NOMO-1 treated with DMSO at 0.1 percent for 48 hours (cell line): ENCODE measurements around the gene TEX29.

Experiments used
- DNase-seq: peaks from one replicate; lab custom pipeline; 2025; ENCODE audit not compliant: unreplicated experiment; lab: John Stamatoyannopoulos, UW

The TEX29 gene

GRCh38 chr13:111339366-111340143 is 19.1 kb downstream of the TEX29 start:
- no peak for DNase-seq

DNA sequence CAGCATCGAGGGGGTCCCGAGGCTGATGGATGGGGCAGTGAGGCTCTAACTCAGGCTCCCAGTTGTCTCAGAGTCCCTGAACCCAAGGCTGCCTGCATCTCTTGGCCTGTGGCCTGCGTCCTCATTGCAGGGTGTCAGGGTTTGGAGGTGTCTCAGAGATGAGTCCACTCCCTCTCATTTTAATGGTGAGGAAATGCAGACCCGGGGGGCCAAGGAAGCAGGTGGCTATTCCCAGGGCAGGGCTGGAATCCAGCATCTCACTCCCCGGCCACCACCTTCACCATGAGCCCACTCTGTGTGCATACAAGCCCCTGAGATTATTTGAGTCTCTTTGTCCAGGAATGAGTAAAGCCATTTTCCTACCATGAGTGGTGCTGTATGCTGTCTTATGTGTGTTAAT is 21.4 kb downstream of the TEX29 start:
- no peak for DNase-seq

- DNase-seq: no peak
These were observed 22.3 kb downstream of the TEX29 start for GRCh38 chr13:111342721-111343120.

DNA sequence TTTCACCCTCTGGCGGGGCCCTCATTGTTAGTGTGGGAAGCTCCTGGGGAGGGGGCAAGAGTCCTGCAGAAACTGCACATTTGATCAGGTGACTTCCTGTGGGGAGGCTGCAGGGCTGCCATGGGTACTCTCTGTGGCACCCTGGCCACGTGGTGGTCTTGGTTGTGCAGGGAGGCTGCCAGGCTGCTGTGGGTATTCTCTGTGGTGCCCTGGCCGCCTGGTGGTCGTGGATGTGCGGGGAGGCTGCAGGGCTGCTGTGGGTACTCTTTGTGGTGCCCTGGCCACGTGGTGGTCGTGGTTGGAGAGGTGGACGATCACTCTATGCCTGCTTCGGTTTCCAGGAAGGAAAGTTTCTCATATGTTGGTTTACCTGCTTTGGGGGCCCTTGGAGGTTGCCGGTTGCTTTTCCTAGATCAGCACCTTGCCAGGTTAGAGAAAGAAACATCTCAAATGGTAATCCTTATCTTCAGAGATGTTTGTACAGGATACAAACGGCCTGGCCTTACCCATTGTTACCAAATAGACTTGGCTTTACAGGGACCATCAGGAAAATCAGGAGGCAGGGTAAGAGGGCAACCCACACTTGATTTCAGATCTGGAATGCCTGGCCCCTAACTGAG is 22.9 kb downstream of the TEX29 start:
- no peak for DNase-seq

DNA sequence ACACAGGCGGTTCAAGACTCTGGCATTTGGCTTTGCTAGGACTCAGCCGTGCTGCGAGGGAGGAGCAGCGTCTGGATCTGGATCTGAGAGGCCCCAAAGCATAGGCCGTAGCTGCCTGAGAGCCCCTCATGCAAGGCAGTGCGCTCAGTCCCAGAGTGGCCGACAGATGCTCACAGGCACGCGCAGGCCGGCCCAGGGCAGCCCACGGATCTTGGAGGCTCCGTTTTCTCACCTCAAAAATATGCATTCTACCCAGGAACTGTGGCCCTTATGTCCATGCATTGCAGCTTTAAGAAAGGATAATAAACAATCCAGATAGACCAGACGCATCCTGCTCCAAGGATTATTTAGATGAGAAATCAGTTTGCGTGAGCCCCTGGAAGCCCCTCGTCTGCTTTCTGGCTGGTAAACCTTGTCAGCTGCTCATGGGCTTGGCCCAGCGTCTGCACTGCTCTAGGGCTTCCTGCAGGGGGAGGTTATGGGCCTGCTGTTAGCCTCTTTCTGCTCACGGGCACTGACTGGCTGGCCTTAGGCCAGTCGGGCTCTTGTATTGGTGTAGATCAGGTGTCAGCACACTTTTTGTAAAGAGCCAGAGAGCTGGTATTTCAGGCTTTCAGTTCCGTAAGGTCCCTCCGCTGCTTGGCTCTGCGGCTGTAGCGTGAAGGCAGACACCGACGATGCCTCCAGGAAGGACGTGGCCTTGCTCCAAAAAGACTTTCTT is 24.2 kb downstream of the TEX29 start:
- no peak for DNase-seq

DNA sequence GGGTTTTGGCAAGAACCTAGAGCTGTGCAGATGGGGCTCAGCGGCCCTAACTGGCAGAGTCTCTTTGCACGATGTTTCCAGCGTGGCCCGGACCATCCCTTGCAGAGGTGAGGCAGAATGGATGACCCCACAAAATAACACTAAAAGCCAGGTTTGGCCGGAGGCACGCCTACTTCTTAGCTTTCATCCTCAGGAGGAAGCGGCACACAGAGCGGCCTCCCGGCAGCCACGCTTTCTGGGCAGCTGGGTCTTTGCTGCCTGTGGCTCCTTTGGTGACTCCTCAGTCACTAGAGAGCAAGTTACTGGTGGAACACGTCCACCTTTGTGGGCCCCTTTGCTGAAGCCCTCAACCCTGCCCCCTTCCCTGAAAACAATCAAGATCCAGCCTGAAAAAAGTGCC is 25.2 kb downstream of the TEX29 start:
- DNase-seq: no peak

- DNase-seq: no peak
These were observed 25.7 kb downstream of the TEX29 start for GRCh38 chr13:111346101-111346680.

DNA sequence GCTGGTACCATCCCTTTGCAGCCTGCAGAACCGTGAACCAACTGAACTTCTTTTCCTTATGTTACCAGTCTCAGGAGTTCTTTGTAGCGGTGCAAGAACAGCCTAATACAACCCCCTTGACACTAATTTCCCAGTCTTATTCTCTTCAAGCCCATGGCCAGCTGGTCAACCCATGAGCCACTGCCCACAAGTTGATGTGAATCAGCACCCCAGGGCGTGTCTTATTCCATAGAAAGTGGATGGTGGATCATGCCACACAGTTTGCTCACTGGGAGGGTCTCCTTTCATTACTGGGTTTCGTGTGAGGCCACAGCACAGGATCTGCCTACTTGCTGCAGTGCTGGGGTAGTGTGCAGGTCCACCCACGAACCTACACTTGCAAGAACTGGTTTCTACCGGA is 27.0 kb downstream of the TEX29 start:
- no peak for DNase-seq

DNA sequence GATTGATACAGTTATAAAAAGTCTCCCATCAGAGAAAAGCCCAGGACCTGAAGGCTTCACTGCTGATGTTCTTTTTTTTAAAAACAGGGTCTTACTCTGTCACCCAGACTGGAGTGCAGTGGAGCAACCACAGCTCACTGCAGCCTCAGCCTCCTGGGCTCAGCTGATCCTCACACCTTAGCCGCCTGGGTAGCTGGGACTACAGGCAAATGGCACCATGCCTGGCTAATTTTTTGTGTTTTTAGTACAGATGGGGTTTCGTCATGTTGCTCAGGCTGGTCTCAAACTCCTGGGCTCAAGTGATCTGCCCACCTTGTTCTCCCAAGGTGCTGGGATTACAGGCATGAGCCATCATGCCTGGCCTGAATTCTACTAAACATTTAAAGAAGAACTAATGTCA is 33.1 kb downstream of the TEX29 start:
- no peak for DNase-seq

DNA sequence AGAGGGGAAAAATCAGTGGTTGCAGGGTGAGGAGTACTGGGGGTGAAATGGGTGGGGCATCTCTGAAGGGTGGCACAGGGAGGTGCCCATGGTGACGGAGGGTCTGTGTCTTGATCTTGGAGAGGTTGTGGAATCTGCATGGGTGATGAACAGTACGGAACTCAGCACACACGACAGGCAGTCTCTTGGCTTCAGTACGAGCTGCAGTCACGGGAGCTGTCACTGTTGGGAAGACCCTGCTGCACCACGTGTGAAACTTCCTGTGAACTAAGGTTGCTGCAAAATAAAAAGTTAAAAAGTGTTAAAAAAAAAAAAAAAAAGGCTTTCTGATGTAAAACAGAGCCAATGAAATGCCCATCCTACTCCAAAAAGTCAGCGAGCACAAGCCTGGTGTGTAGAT is 34.3 kb downstream of the TEX29 start:
- DNase-seq: no peak

GRCh38 chr13:111356795-111357194 is 36.4 kb downstream of the TEX29 start:
- DNase-seq: no peak

- no peak for DNase-seq
These were observed 38.9 kb downstream of the TEX29 start for GRCh38 chr13:111359237-111359915.

DNA sequence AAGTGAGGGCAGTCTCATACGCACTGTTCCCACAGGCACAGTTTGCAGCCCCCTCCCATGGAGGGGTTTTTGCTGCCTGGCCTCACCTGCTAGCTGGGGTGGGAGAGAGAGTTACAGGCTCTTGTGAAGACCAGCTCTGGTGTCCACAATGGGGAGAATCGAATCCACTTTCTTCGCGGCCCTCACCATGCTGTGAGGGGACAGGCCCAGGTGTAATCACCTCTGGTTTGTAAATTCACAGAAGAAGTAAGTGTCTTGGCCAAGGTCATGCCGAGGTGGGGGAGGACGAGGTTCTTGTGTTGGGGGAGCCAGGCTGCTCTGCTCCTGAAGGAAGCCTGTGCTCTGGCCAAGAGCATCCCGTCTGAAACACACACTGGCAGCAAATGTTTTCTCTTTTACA is 39.5 kb downstream of the TEX29 start:
- DNase-seq: no peak

GRCh38 chr13:111360452-111360851 is 40.0 kb downstream of the TEX29 start:
- no peak for DNase-seq

- DNase-seq: no peak
These were observed 40.8 kb downstream of the TEX29 start for GRCh38 chr13:111361046-111361872.

DNA sequence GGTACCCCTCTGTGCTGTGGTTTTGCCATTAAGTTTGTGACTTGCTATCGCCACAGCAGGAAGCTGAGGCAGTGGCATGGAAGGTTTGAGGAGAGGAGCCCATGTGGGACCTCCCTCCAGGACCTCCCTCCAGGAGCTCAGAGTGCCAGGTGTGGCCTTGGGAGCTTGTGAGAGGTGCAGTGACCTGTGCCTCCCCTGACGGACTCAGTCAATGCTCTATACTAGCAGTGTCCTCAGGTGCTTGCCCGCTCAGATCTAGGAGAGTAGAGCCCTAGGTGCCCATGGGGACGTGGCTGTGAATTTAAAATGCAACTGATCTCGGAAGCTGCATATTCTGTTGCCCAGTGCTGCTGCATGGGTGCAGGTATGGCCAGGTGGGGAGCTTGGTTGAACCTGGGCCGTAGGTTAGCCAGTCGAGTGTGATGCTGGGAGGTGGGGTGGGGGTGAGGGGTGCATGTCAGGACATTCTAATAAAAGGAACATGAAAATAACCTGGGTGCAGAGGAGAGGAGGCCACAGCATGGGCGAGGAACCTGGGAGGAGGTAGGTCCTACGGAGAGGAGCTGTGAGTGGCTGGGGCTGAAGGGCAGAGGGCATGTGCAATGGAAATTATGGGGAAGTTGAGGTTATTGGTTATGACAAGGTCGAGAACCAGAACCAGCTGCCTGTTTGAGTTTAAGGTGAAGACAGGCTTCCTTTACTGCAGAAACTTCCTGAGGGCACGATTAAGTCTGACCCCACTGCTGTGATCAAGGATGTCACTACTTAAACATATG is 41.6 kb downstream of the TEX29 start:
- DNase-seq: no peak

DNA sequence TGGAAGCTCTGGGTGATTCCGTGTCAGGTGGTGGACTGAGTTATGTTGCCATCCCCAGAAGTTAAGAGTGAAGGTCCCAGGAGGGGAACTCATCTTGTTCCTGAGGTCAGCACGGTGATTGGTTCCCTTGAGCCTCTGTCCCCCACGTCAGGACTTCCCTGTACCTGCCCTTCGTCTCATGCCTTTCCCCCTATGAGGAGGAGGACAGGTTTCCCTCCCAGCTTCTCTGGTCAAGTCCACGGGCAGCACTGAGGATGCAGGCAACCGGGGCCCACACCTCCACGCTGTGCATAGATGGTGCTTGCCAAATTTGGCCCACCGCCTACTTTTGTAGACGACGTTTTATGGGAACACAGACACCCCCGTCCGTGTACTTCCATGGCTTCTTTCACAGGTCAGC is 42.7 kb downstream of the TEX29 start:
- DNase-seq: no peak

DNA sequence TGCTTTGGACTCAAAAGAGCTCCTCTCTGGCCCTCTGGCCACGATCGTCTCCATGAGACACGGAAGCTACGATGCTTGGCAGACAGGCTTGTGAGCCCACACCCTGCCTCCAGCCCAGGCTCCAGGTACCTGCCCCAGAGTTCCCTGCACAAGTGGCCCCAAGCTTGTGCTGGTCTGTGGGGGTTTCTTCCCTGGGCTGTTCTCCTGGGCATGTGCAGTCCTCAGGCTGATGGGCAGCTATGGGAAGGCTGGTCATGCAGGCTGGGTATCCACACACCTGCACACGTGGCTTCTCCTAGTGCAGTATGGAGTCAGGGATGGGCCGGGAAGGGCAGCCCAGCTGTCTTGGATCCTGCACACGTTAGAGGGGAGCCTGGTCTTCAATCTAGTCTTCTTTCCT is 43.1 kb downstream of the TEX29 start:
- DNase-seq: no peak

GRCh38 chr13:111365149-111366005 is 44.9 kb downstream of the TEX29 start:
- no peak for DNase-seq
